ENCODE results near the gene SLC34A3. TPM values are rescaled to one million over a fixed set of nuclear protein-coding genes. Genes with fewer than 3 reads are reported as not detected.
A peak's percentile ranks its signal among the peaks of the same experiment; 100 is the strongest.
"Not testable (repeated sequence)": the region's sequence is repeated elsewhere in the genome, so short reads cannot be mapped to it uniquely, and the experiment has no call there.

SLC34A3 gene
- total RNA-seq, 1 donor from 2014 or later: not detected

GRCh38 chr9:137255448-137256114 lies 24.9 kb downstream of the SLC34A3 start:
- DNase-seq (ENCODE audit: low spot score): no peak

DNA sequence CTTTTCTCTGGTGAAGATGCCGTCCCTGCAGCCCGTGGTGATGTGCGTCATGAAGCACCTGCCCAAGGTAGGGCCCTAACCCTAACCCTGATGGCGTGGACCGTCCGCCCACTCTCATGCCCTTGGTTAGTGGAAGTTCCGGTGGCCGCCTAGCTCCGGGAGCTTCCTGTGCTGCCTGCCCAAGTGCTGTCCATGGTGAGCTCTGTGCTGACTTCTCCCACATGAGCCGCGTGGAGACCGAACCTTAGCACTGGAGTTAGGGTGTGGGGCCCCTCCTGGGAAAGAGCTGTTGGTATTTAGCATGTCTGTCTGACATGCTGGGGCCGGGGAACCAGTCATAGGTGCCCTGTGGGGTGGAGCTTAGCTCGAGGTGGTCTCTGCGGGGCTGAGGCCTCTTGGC lies 25.7 kb downstream of the SLC34A3 start:
- DNase-seq (ENCODE audit: low spot score): no peak

DNA sequence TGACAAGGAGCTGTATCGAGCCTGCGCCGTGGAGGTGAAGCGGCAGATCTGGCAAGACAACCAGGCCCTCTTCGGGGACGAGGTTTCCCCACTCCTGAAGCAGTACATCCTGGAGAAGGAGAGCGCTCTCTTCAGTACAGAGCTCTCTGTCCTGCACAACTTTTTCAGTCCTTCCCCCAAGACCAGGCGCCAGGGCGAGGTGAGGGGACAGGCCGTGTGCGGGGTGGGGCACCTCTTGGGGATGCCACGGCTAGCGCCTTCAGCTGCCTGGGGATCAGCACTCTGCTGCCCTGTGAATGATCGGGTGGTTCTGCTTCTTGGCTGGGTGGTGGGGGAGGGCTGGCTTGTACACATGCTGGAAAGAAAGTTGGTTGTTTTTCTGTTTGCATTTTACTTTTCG lies 26.2 kb downstream of the SLC34A3 start:
- no peak for DNase-seq (ENCODE audit: low spot score)

- not testable (repeated sequence) for DNase-seq (ENCODE audit: low spot score)
Observed at GRCh38 chr9:137262173-137262908, 31.6 kb downstream of the SLC34A3 start.

DNA sequence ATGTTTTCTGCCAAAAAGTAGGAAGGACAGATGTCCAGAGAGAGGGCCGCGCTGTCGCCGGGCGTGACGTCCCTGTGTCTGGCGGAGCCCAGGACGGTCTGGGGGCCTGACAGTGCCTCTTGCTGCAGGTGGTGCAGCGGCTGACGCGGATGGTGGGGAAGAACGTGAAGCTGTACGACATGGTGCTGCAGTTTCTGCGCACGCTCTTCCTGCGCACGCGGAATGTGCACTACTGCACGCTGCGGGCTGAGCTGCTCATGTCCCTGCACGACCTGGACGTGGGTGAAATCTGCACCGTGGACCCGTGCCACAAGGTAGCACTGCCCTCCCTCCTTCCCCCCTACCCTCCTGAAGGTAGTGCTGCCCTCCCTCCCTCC lies 32.2 kb downstream of the SLC34A3 start:
- DNase-seq (ENCODE audit: low spot score): no peak

DNA sequence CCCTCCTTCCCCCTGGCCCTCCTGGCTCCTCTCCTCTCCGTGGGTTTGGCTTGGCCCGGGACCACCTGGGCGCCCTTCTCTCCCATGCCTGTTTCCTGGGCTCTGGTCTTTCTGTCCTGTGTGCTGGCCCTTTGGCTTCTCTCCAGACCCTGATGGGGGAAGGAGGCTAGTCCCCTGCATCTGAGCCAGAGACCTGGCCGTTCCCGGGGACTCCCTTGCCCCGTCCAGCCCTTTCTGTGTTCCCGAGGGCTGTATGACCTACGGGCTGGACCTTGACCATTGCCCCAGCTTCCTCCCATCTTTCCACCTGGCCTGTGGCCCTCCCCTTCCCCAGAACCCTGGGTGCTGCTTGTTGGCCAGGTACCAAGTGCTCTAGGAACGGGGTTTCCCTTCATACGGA lies 32.8 kb downstream of the SLC34A3 start:
- no peak for DNase-seq (ENCODE audit: low spot score)

DNA sequence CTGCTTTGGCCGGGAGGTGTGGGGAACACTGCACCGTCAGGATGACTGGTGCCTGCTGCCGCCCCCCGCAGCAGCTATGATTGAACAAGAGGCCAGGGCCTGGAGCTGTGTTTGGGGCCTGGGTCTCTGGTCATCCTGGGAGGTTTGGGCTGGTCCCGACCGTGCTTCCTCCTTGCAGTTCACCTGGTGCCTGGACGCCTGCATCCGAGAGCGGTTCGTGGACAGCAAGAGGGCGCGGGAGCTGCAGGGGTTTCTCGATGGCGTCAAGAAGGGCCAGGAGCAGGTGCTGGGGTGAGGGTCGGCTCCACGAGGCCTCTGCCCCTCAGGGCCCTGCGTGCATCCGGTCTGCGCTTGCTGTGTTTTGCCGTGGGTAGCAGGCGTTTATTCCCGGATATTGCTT lies 33.4 kb downstream of the SLC34A3 start:
- no peak for DNase-seq (ENCODE audit: low spot score)

- DNase-seq (ENCODE audit: low spot score): peak; percentile 85
Observed at GRCh38 chr9:137265496-137266161, 34.9 kb downstream of the SLC34A3 start.

GRCh38 chr9:137266162-137266527 lies 35.4 kb downstream of the SLC34A3 start:
- no peak for DNase-seq (ENCODE audit: low spot score)

DNA sequence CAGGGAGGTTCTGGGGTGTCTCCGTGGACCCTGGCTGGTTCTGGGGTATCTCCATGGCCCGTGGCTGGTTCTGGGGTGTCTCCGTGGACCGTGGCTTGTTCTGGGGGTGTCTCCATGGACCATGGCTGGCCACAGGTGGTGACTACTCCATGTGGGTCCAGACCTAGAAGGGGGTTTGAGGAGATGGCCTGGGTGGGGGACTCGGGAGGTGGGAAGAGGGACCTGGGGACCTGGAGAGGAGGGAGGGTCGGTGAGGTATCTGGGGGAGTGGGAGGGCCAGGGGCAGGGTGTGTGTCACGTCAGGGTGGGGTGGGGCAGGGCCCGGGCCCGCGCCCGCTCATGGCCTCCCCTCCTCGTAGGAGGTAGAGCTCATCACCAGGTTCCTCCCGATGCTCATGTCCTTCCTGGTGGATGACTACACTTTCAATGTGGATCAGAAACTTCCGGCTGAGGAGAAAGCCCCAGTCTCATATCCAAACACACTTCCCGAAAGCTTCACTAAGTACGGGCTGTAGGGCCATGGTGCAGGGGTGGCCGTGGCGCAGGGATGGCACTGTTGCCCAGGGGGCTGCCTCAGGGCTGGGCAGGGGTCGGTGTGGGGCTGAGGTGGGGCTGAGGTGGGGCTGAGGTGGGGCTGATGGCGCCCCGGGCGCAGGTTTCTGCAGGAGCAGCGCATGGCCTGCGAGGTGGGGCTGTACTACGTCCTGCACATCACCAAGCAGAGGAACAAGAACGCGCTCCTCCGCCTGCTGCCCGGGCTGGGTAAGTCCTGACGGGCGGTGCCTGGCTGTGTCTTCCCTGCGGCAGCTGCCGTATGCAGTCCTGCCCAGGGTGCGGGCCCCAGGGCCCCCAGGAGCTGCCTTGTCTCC lies 36.1 kb downstream of the SLC34A3 start:
- no peak for DNase-seq (ENCODE audit: low spot score)

DNA sequence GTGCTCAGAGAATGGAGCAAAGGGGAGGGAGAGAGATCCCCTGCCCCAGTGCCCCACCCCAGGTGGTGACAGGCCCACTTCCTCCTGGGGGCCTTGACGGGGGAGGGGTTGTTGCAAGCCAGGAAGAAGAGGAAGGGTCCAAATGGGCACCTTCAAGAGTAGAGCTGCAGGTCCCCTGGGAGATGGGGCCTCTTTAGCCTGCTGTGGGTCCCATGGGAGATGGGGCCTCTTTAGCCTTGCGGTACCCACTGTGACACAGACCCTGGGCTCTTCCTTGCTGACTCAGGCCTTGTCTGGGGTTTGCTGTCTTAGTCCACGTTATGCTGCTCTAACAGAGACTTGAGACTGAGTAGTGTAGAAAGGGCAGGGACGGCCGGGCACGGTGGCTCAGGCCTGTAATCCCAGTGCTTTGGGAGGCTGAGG lies 37.2 kb downstream of the SLC34A3 start:
- no peak for DNase-seq (ENCODE audit: low spot score)

GRCh38 chr9:137268538-137269201 lies 38.0 kb downstream of the SLC34A3 start:
- no peak for DNase-seq (ENCODE audit: low spot score)

- DNase-seq (ENCODE audit: low spot score): no peak
Observed at GRCh38 chr9:137269231-137269772, 38.6 kb downstream of the SLC34A3 start.

DNA sequence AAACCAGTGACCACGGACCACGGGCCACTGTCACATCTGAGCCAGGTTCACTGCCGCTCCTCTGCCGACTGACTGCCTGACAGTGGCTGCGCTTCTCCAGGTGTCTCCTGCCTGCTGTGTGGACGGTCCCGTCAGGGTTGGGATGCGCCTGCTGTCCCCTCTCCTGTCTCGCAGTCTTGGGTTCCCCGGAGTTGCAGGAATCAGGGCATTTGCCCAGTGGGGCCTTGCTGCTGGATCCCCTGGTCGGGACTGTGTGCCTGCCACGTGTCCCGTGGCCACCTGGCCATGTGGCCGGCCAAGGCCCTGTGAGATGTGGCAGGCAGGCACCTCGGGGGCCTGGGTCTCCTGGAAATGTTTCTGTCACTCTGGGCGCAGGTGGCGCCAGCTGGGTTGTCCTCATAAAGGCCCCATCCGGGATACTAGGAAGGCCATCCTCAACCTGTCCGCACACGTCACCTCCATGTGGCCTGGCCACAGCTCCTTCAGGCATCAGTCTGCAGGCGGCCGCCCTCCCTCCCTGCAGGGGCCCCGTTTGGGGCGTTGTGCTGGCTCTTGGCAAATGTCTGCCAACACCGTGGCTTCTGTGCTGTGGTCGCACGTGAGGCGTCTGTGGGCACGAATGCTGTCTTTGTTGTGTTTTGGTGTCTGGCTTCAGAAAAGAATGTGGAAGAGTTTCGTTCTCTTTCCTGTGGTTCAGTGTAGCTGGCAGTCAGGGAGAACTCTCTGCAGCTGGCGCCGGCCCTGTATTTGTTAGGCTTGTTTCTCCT lies 40.4 kb downstream of the SLC34A3 start:
- no peak for DNase-seq (ENCODE audit: low spot score)

- DNase-seq (ENCODE audit: low spot score): no peak
Observed at GRCh38 chr9:137271696-137272076, 41.0 kb downstream of the SLC34A3 start.

- no peak for DNase-seq (ENCODE audit: low spot score)
Observed at GRCh38 chr9:137272241-137273094, 41.8 kb downstream of the SLC34A3 start.

GRCh38 chr9:137273095-137273490 lies 42.4 kb downstream of the SLC34A3 start:
- no peak for DNase-seq (ENCODE audit: low spot score)

DNA sequence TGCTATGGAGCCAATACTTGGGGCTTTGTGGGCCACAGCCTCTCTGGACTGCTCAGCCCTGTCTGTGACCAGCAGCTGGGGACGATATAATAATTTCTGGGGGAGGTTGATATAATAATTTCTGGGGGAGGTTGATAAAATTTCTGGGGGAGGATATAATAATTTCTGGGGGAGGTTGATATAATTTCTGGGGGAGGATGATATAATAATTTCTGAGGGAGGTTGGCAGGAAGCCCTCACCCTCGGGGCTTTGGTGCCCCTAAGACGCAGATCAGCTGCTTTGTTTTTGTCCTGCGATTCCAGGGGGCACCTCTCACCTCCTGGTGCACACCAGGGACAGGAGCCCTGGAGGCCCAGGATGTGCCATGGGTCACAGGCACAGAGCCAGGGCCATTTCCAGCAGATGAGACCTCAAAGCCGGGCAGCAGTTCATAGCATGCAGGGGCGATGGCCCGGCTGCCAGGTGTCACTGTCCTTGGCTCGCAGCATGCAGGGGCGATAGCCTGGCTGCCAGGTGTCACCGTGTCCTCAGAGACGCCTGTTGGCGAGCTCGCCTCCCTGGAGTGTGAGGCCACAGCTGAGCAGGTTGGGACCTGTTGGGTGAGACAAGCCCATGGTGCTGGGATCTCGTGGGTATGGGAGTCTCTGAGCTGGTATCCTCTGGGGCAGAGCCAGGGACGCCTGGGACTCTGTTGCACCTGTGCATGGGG lies 43.1 kb downstream of the SLC34A3 start:
- no peak for DNase-seq (ENCODE audit: low spot score)
